Measurements from ENCODE around the gene PIK3CG. TPM values are rescaled to one million over a fixed set of nuclear protein-coding genes. Genes with fewer than 3 reads are reported as not detected.
"Not testable (repeated sequence)": the region's sequence is repeated elsewhere in the genome, so short reads cannot be mapped to it uniquely, and the experiment has no call there.

The PIK3CG gene
- total RNA-seq, 1 donor from 2014 or later, result 0.82 TPM

- peaks cover 3% of the 10 kb centered on the region for H3K9me3 Mint-ChIP-seq (ENCODE audit: unreplicated experiment)
- Histone ChIP-seq H3K4me1 (ENCODE audit: insufficient read depth, low read length) (peaks cover 6% of the 10 kb centered on the region), H3K9me3 (ENCODE audit: insufficient read depth, low read depth, low read length) (no peaks in the 10 kb centered on the region), H3K36me3 (ENCODE audit: insufficient read depth, low read length) (no peaks in the 10 kb centered on the region), H3K9ac (ENCODE audit: low read length) (no peak overlapping the region), H3K4me3 (ENCODE audit: insufficient read depth, low read depth, low read length) (no peak overlapping the region), H3K27me3 (ENCODE audit: insufficient read depth, low read length) (no peaks in the 10 kb centered on the region), H3K27ac (ENCODE audit: low read depth, low read length) (no peak overlapping the region), H2AFZ (ENCODE audit: low read depth, low read length) (no peak overlapping the region), H3K79me2 (ENCODE audit: insufficient read depth, low read length) (no peaks in the 10 kb centered on the region), H3K4me2 (ENCODE audit: low read length) (no peak overlapping the region), H4K20me1 (ENCODE audit: insufficient read depth, low read length) (no peaks in the 10 kb centered on the region)
- H3K36me3 Mint-ChIP-seq (ENCODE audit: low read depth, unreplicated experiment), result no peaks in the 10 kb centered on the region
- no peak overlapping the region for H3K4me3 Mint-ChIP-seq (ENCODE audit: unreplicated experiment)
- TF ChIP-seq, protein P1, sequence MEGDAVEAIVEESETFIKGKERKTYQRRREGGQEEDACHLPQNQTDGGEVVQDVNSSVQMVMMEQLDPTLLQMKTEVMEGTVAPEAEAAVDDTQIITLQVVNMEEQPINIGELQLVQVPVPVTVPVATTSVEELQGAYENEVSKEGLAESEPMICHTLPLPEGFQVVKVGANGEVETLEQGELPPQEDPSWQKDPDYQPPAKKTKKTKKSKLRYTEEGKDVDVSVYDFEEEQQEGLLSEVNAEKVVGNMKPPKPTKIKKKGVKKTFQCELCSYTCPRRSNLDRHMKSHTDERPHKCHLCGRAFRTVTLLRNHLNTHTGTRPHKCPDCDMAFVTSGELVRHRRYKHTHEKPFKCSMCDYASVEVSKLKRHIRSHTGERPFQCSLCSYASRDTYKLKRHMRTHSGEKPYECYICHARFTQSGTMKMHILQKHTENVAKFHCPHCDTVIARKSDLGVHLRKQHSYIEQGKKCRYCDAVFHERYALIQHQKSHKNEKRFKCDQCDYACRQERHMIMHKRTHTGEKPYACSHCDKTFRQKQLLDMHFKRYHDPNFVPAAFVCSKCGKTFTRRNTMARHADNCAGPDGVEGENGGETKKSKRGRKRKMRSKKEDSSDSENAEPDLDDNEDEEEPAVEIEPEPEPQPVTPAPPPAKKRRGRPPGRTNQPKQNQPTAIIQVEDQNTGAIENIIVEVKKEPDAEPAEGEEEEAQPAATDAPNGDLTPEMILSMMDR (IDR thresholded peaks at IDR 0.05; ENCODE audit: insufficient read depth, low read depth, low read length), result no peak
- TF ChIP-seq EZH2 (IDR thresholded peaks at IDR 0.05; ENCODE audit: insufficient read depth, low read length), result no peak
- peak overlapping the region; percentile 30 for H3K27ac Mint-ChIP-seq (ENCODE audit: unreplicated experiment)
- H3K4me1 Mint-ChIP-seq (ENCODE audit: low read depth, unreplicated experiment), result peaks cover 9% of the 10 kb centered on the region
- DNase-seq (ENCODE audit: low read depth) (peak; percentile 56), FAIRE-seq (no peak)
- H3K27me3 Mint-ChIP-seq (ENCODE audit: low read depth, unreplicated experiment), result no peaks in the 10 kb centered on the region
These were observed 40.6 kb upstream of the PIK3CG start for GRCh38 chr7:106824458-106824857.

DNA sequence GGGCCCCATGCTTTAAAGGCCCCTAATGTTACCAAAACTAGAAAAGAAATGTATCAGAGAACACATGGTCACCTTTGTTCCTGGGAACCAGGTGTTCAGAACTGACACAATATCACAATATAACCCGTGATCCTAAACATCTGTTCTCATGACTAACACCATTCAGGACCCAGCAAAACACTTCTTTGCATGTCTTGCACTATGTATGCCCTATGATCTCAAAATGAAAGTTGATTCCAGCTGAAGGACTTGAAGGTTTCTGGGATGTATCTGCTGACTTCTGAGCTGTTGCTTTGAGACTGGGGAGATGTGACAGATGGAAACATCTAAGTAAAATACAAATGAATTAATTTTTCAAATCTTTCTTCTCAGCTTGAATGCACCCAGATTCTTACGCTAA, 37.5 kb upstream of the PIK3CG start:
- no peak for FAIRE-seq

GRCh38 chr7:106829496-106829895, 35.6 kb upstream of the PIK3CG start:
- H3K9ac ChIP-seq (ENCODE audit: low read length), result no peak overlapping the region
- no peak overlapping the region for H3K4me3 ChIP-seq (ENCODE audit: insufficient read depth, low read depth, low read length)
- no peaks in the 10 kb centered on the region for H4K20me1 ChIP-seq (ENCODE audit: insufficient read depth, low read length)
- FAIRE-seq, result no peak
- H3K36me3 ChIP-seq (ENCODE audit: insufficient read depth, low read length), result no peaks in the 10 kb centered on the region
- peaks cover 6% of the 10 kb centered on the region for H3K4me1 Mint-ChIP-seq (ENCODE audit: low read depth, unreplicated experiment)
- no peak overlapping the region for H2AFZ ChIP-seq (ENCODE audit: low read depth, low read length)
- H3K4me1 ChIP-seq (ENCODE audit: insufficient read depth, low read length), result no peaks in the 10 kb centered on the region
- no peak overlapping the region for H3K27ac Mint-ChIP-seq (ENCODE audit: unreplicated experiment)
- H3K36me3 Mint-ChIP-seq (ENCODE audit: low read depth, unreplicated experiment), result no peaks in the 10 kb centered on the region
- no peaks in the 10 kb centered on the region for H3K27me3 Mint-ChIP-seq (ENCODE audit: low read depth, unreplicated experiment)
- DNase-seq (ENCODE audit: low read depth), result no peak
- H3K79me2 ChIP-seq (ENCODE audit: insufficient read depth, low read length), result no peaks in the 10 kb centered on the region
- H3K4me3 Mint-ChIP-seq (ENCODE audit: unreplicated experiment), result no peak overlapping the region
- H3K4me2 ChIP-seq (ENCODE audit: low read length), result no peak overlapping the region
- H3K27me3 ChIP-seq (ENCODE audit: insufficient read depth, low read length), result no peaks in the 10 kb centered on the region
- TF ChIP-seq EZH2 (IDR thresholded peaks at IDR 0.05; ENCODE audit: insufficient read depth, low read length), result no peak
- TF ChIP-seq, protein P1 (IDR thresholded peaks at IDR 0.05; ENCODE audit: insufficient read depth, low read depth, low read length), result no peak
- H3K27ac ChIP-seq (ENCODE audit: low read depth, low read length), result no peak overlapping the region
- H3K9me3 Mint-ChIP-seq (ENCODE audit: unreplicated experiment), result peaks cover 3% of the 10 kb centered on the region
- no peaks in the 10 kb centered on the region for H3K9me3 ChIP-seq (ENCODE audit: insufficient read depth, low read depth, low read length)

More for the DNA sequence above, 37.5 kb upstream of the PIK3CG start:
- Histone ChIP-seq H3K4me2 (ENCODE audit: low read length) (no peak overlapping the region), H3K27me3 (ENCODE audit: insufficient read depth, low read length) (no peaks in the 10 kb centered on the region), H3K4me3 (ENCODE audit: insufficient read depth, low read depth, low read length) (no peak overlapping the region), H3K4me1 (ENCODE audit: insufficient read depth, low read length) (peaks cover 6% of the 10 kb centered on the region), H3K79me2 (ENCODE audit: insufficient read depth, low read length) (no peaks in the 10 kb centered on the region), H3K36me3 (ENCODE audit: insufficient read depth, low read length) (no peaks in the 10 kb centered on the region), H3K27ac (ENCODE audit: low read depth, low read length) (no peak overlapping the region), H3K9me3 (ENCODE audit: insufficient read depth, low read depth, low read length) (no peaks in the 10 kb centered on the region), H2AFZ (ENCODE audit: low read depth, low read length) (no peak overlapping the region), H3K9ac (ENCODE audit: low read length) (no peak overlapping the region), H4K20me1 (ENCODE audit: insufficient read depth, low read length) (no peaks in the 10 kb centered on the region)
- Mint-ChIP-seq H3K9me3 (ENCODE audit: unreplicated experiment) (peaks cover 3% of the 10 kb centered on the region), H3K36me3 (ENCODE audit: low read depth, unreplicated experiment) (no peaks in the 10 kb centered on the region), H3K27ac (ENCODE audit: unreplicated experiment) (no peak overlapping the region), H3K27me3 (ENCODE audit: low read depth, unreplicated experiment) (no peaks in the 10 kb centered on the region), H3K4me3 (ENCODE audit: unreplicated experiment) (no peak overlapping the region), H3K4me1 (ENCODE audit: low read depth, unreplicated experiment) (peaks cover 12% of the 10 kb centered on the region)
- TF ChIP-seq, protein P1 (IDR thresholded peaks at IDR 0.05; ENCODE audit: insufficient read depth, low read depth, low read length), result no peak
- no peak for TF ChIP-seq EZH2 (IDR thresholded peaks at IDR 0.05; ENCODE audit: insufficient read depth, low read length)
- DNase-seq (ENCODE audit: low read depth), result no peak

DNA sequence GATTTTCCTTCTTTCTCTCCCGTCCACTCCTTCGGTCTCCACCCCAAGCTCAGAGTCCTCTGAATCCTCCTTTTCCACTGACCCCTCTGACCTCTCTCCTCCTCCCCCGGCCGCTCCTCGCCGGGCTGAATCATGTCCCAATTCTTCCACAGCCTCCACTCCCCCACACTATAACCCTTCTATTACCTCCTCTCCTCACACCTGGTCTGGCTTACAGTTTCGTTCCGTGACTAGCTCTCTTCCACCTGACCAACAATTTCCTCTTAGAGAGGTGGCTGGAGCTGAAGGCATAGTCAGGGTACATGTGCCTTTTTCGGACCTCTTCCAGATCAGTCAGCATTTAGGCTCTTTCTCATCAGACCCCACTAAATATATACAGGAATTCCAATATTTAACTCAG, 34.2 kb upstream of the PIK3CG start:
- not testable (repeated sequence) for H3K4me1 Mint-ChIP-seq (ENCODE audit: low read depth, unreplicated experiment); FAIRE-seq; H3K36me3 Mint-ChIP-seq (ENCODE audit: low read depth, unreplicated experiment); H3K27ac ChIP-seq (ENCODE audit: low read depth, low read length); H3K27me3 Mint-ChIP-seq (ENCODE audit: low read depth, unreplicated experiment); H3K4me2 ChIP-seq (ENCODE audit: low read length); H3K4me3 Mint-ChIP-seq (ENCODE audit: unreplicated experiment); H3K27me3 ChIP-seq (ENCODE audit: insufficient read depth, low read length); H3K9me3 ChIP-seq (ENCODE audit: insufficient read depth, low read depth, low read length); H3K27ac Mint-ChIP-seq (ENCODE audit: unreplicated experiment); H3K4me1 ChIP-seq (ENCODE audit: insufficient read depth, low read length); H3K79me2 ChIP-seq (ENCODE audit: insufficient read depth, low read length); H3K9ac ChIP-seq (ENCODE audit: low read length); H3K4me3 ChIP-seq (ENCODE audit: insufficient read depth, low read depth, low read length); H2AFZ ChIP-seq (ENCODE audit: low read depth, low read length); DNase-seq (ENCODE audit: low read depth); H3K36me3 ChIP-seq (ENCODE audit: insufficient read depth, low read length); H4K20me1 ChIP-seq (ENCODE audit: insufficient read depth, low read length); H3K9me3 Mint-ChIP-seq (ENCODE audit: unreplicated experiment)
